GM19395 (cell line): Measurements from ENCODE around the gene CYP2C9.

Experiments
- ATAC-seq: cut with Tn5 transposase; IDR thresholded peaks from one replicate; pipeline ENCODE4 v1.9.1; 2021; ENCODE audit warnings: mild to moderate bottlenecking, moderate library complexity; ENCODE audit not compliant: unreplicated experiment

The CYP2C9 gene

GRCh38 chr10:95035332-95036295, 97.2 kb downstream of the CYP2C9 start:
- ATAC-seq = no peak

- ATAC-seq = no peak
Measured at GRCh38 chr10:95039281-95039680, 100.8 kb downstream of the CYP2C9 start.
